Fibroblast of mammary gland (primary cell): Measurements from ENCODE around the gene CTNNAL1.

Experiments used
- DNase-seq: peaks from one replicate; pipeline ENCODE4 v3.0.0-alpha.2; 2010; ENCODE audit warnings: low read depth
- H3K4me3 ChIP-seq: 2 replicates; pipeline ENCODE4 v1.5.1; 2011; ENCODE audit warnings: low read depth, mild to moderate bottlenecking, low read length, moderate library complexity; ENCODE audit not compliant: control insufficient read depth
- TF ChIP-seq, protein P1 (sequence below): conservative IDR thresholded peaks from 2 replicates; pipeline ENCODE4 v1.5.1; 2011; ENCODE audit warnings: low read depth, low read length, inconsistent platforms; ENCODE audit not compliant: control insufficient read depth, insufficient read depth

Gene CTNNAL1

GRCh38 chr9:108963459-108964143 is 49.7 kb downstream of the CTNNAL1 start:
- no peak for DNase-seq
- TF ChIP-seq, protein P1, sequence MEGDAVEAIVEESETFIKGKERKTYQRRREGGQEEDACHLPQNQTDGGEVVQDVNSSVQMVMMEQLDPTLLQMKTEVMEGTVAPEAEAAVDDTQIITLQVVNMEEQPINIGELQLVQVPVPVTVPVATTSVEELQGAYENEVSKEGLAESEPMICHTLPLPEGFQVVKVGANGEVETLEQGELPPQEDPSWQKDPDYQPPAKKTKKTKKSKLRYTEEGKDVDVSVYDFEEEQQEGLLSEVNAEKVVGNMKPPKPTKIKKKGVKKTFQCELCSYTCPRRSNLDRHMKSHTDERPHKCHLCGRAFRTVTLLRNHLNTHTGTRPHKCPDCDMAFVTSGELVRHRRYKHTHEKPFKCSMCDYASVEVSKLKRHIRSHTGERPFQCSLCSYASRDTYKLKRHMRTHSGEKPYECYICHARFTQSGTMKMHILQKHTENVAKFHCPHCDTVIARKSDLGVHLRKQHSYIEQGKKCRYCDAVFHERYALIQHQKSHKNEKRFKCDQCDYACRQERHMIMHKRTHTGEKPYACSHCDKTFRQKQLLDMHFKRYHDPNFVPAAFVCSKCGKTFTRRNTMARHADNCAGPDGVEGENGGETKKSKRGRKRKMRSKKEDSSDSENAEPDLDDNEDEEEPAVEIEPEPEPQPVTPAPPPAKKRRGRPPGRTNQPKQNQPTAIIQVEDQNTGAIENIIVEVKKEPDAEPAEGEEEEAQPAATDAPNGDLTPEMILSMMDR: no peak
- H3K4me3 ChIP-seq: no peak overlapping the region

DNA sequence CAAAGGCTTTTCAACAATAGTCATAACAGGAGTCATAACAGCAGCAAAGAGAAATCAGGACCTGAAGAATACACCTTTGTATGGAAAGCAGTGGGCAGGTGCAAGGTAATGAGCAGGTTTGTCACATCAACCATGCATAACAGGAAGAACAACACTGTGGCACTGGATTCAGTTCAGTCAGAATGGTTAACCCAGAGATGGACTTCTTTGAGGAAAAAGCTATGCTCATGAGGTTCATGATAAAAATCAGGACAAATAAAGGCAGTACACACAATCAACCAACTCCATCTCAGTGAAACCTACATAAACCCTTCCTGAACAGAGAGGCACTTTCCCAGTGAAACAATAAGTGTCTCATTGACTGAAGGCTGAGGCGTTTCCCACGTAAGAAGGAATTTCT is 52.1 kb downstream of the CTNNAL1 start:
- no peak overlapping the region for H3K4me3 ChIP-seq
- TF ChIP-seq, protein P1: no peak
- no peak for DNase-seq

GRCh38 chr9:108960331-108960730 is 53.0 kb downstream of the CTNNAL1 start:
- TF ChIP-seq, protein P1: no peak
- no peak overlapping the region for H3K4me3 ChIP-seq
- DNase-seq: no peak

- DNase-seq: no peak
- no peak overlapping the region for H3K4me3 ChIP-seq
- TF ChIP-seq, protein P1: no peak
Observed at GRCh38 chr9:108956631-108957026, 56.7 kb downstream of the CTNNAL1 start.

GRCh38 chr9:108956022-108956630 is 57.2 kb downstream of the CTNNAL1 start:
- DNase-seq: no peak
- no peak overlapping the region for H3K4me3 ChIP-seq
- TF ChIP-seq, protein P1: no peak

GRCh38 chr9:108953983-108954574 is 59.2 kb downstream of the CTNNAL1 start:
- no peak overlapping the region for H3K4me3 ChIP-seq
- TF ChIP-seq, protein P1: peak; percentile 59
- peak; percentile 64 for DNase-seq
